Hypothalamus (tissue), 51 donors: ENCODE results near the gene UPB1.
A peak's percentile ranks its signal among the peaks of the same experiment; 100 is the strongest.

Source experiments
- DNase-seq, 51 donors: peaks; one replicate each; lab custom pipeline; 2025; lab: John Stamatoyannopoulos, UW

UPB1 gene

DNA sequence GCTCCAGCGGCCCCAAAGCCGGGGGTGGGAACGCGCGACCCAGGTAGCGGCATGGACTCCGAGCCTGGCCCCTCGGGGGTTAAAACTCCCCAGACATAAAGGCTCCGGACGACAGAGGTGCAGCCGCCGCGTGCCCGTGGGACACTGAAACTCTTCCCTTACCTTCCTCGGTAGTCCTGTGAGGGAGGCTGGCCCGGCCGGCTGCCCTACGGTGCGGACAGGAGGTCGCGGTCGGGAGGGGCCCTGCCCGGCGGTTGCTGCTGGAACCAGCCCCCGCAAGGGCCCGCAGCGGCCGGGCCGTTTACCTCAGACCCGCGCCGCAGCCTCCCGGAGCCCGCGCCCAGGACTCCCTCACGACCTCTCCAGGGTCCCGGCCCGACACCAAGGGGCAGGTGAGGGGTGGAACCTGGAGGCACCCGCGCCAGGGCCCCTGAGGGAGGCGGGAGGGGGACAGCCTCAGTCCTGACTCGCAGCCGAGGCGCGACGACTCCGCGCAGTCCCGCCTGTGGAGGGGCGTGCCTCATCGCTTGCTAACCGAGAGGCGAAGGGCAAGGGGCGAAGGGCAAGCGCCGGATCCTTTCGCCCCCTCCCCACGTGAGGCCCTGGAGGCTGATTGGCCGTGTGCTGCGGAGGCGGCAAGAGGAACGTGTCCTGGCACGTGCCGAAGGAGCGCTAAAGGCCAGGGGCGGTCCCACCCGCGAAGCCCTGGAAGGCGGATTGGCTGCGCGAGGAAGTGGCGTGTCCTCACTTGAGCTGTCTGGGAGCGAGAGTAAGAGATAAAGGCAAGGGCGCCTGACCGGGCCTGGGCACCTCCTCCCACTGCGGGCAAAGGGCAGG, at the start of gene UPB1:
TSS of gene UPB1 (plus strand) at position 805 of the 837 bp plus-strand sequence. CDS start 72 bp downstream, outside the sequence.
- no peak for DNase-seq

DNA sequence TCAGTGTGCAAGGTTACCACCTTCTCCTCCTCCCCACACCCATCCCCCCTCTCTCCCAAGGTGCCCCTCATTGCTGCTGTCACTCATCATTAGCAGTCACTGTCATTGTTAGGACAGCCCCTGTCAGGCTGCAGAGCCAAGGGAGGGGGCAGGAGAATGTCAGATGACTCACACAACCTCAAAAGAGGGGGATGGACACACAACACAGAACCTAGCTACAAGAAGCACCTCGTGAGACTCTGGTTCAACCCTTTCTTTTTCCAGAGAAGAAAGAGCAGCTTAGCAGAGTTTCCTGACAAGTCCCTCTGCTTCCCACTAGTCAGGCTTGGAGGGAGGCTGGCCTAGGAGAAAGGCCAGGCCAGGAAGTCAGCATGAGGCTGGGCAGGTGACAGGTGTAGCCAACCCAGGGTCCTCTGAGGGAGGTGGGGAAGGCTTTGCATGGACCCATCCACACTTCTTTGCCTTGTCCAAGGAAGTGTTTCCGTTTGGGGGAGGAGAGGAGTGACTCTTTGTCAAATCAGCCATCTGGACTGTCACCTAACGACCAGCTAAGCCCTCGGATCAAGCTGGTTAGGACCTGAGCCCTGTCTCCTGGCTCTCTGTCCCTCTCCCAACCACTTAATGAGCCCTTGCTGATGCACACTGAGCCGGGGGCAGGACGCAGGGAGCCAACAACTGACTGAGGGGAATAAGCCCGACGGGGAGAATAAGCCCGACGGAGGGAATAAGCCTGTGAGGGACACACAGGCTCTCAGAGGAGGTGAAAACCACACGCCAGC, 49.5 kb upstream of the UPB1 start:
- no peak for DNase-seq

DNA sequence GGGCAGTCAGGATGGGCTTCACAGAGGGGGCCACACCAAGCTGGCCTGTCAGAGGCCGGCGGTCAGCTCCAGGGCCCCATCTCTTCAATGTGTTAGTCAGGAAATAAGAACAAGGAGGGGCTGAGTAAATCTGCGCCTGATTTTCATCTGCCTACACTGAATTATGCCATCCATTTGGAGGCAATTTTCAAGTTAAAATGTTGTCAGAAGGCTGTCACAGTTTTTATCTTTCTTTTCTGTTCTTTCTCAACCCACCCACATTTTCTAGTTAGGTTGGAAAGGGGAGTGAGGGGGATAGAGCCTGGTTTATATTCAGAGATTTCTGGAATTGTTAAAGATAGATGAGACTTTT, 48.9 kb upstream of the UPB1 start:
- DNase-seq: no peak

DNA sequence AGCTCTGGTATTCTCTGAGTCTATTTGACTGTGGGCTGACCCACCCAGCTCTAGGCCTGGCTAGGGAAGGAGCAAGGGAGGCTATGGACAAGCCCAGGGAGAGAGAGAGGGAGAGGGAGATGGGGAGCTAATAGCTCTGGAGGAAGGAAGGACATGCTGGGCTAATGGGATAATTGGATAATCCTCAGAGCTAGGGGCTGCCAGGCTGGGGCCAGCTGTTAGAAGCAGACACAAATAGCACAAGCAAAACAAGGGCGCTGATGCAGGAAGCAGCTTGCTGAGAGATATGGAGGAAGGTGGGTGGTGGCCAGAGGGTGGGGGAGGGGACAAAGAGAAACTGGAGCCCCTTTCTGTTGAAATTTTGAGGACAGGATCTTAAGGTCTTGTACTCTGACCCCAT, 44.5 kb upstream of the UPB1 start:
- DNase-seq: no peak

DNA sequence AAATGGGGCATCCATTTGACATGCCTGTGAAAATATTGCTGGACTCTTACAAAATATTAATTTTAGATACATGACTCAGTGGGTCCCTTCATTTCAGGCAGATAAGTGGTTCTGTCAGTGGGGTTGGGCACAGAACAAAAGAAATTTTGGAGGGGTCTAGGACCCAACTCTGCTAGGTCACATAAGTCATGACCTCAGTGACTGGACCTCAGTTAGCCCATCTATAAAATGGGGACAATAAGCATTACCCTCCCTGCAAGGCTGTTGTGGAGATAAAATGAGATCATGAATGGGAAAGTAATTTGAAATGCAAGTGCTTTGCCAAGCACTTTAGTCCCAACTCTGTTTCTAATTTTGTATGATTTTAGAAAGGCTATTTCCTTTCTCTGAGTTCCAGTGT, 44.0 kb upstream of the UPB1 start:
- DNase-seq: no peak

DNA sequence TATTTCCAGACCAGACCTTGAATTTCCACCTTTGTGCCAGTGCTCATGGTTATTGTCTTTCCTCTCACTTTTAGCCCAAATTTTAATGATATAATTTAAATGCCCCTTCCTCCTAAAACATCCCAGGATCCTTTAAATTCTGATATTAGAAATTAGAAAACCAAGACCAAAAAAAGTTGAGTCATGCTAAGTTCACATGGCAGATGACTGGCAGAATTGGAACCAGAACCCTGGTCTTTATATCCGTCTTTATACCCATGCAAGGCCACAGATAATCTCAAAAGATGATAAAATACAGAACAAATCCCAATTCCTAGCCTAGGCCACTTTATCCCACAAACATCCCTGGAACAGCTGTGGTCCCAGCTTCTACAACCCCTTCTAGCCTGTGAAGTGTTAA, 41.3 kb upstream of the UPB1 start:
- no peak for DNase-seq

DNA sequence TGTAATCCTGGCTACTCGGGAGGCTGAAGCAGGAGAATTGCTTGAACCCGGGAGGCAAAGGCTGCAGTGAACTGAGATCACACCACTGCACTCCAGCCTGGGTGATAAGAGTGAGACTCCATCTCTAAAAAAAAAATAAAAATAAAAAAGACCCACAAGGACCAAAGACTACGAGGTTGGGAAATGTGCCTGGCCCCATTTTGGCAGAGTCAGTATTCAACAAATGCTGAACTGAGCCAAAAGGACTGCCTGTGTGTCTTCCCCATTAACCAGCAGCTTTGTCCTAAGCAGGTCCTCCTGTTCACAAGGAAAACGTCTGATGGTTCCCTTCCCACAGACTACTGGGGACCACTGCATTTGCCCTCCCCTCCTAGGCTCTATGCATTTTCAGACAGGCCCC, 40.1 kb upstream of the UPB1 start:
- DNase-seq: no peak

DNA sequence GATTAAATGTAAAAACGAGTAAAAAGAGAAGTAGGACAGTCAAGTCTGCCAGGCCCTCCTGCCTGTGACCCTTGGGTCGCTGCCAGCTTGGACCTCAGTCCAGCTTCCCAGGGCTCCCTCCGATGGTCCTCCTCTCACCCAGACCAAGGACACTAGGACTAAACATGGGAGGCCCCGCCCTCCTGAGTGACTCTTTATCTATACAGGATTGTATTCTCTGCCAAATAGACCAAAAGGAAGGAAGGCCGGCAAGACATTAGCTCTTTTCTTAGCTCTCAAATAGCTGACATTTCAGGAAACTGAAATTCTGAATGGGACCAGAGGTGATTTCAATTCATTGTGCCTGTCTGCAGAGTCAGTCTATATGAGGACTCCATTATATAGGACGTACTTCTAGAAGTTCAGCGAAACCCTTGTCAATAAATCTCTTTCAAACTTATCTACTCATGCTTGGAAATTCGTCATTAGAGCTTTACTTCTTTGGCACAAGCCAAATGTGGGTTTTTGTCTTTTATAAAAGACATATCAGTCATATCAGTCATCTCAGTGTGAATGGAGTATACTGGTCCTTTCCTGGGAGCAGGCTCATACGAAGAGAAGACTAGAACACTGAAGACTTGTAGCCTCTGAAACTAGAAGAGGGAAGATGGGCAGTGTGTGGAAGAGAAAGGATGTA, 39.2 kb upstream of the UPB1 start:
- peak in 4 of 51 donors; percentile 9 to 17 (median 12) for DNase-seq

DNA sequence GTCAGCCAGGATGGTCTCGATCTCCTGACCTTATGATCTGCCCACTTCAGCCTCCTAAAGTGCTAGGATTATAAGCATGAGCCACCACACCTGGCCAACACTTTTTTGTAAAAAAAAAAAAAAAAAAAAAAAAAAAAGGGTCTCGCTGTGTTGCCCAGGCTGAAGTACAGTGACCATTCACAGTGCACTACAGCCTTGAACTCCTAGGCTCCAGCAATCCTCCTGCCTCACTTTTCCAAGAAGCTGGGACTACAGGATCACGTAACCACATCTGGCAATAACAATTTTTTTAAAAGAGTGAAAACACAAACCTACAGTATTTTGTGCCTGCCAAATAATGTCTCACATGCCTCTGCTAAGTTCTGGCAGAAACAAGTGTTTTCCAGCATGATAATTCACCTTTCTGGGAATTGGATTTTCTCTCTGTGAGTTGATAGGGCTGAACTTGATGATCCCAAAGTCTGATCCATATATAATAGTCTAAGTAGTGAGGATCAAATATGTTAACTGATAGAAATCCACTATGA, 37.2 kb upstream of the UPB1 start:
- DNase-seq: no peak

DNA sequence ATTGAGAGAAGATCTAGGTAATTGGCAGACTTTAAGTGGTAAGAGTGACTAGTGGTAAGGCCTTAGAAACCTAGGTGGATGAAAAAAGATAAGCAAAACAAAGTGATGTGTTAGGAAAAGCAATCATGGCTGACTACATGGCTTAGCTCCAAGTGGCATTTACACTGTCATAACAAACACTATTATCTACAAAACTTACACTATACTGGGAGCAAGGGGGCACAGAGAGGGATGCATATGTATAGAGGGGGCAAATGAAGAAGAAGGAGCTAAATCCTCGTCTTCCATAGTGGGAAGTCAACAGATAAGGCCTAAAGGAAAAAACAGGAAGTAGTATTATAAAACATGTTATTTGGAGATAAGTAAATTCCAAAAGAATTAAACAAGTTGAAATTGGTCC, 35.2 kb upstream of the UPB1 start:
- DNase-seq: no peak

DNA sequence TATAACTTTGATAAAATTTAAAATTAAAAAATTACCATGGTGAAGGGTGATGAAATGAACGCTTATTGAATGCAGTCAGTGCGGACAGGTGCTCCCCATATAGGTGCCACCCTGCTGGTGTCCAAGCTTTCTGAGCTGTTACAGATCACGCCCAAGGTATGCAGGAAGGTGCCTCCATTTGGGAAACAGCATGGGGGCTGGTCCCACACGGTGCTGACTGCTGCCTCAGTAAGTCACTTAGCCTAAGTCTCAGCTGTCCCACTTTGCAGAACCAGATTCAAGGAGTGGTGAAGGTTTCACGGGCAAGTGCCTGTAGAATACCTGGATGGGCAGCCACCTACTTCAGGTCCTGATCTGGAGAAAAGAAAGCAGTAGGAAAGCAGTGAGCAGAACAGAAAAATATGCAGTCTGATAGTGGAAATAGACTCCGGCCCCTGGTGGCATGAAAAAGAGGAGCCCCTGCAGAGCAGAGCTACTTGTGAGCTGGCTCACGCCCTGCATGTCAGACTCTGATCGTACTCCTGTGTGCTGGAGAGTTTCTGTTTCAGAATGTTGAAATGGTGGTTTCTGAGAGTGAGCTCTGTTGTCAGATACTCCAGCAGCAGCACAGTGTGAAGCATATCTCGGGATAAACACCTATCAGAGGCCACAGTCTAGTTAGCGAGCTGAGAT, 34.6 kb upstream of the UPB1 start:
- no peak for DNase-seq

DNA sequence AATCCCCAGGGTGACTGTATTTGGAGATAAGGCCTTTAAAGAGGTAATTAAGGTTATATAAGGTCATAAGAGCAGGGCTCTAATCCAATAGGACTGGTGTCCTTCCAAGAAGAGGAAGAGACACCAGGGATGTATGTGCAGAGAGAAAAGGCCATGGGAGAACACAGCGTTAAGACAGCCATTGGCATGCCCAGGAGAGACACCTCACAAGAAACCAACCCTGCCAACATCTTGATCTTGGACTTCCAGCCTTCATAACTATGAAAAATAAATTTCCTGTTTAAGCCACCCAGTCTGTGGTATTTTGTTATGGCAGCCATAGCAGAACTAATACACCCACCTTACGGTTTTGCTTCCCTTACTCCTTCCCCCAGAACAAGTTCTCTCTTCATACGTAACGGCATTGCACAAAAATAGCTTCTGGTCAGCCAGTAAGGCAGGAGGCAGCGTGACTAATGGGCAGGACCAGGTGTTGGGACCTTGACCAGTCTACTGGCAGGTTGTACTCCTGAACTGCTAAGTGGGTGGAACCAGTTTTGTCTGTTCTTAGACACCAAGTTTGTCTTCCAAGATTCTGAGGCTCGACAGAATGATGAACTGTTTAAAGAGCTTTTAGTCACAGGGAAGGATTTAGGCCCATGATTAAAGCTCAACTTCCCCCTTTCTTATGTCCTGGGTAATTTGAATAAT, 31.9 kb upstream of the UPB1 start:
- DNase-seq: no peak

DNA sequence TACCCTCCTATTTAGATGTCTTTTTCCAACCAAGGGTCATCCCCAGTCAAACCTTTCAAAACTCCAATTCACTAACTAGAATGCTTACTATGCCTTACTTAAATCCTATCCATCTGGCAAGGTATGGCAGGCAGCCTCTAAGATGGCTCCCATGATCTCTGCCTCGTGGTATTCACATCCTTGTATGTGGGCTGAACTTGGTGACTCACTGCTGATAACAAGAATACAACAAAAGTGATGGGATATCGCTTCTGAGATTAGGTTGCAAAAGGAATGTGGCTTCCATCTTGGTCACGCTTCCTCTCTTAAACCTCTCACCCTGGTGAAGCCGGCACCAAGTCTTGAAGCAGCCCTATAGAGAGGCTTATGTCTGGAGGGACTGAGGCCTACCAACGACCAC, 29.6 kb upstream of the UPB1 start:
- no peak for DNase-seq

DNA sequence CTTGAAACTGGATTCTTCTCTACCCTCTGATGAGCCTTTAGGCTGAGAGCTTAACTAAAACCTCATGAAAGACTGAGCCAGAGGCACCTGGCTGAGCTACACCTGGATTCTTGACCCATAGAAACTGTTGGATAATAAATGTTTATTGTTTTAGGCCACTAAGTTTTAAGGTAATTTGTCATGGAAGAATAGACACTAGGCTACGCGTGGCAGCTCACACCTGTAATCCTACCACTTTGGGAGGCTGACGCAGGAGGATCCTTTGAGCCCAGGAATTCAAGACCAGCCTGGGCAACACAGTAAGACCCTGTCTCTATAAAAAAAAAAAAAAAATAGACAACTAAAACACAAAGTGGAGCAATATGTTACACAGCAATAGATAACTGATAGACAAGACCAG, 29.2 kb upstream of the UPB1 start:
- no peak for DNase-seq

DNA sequence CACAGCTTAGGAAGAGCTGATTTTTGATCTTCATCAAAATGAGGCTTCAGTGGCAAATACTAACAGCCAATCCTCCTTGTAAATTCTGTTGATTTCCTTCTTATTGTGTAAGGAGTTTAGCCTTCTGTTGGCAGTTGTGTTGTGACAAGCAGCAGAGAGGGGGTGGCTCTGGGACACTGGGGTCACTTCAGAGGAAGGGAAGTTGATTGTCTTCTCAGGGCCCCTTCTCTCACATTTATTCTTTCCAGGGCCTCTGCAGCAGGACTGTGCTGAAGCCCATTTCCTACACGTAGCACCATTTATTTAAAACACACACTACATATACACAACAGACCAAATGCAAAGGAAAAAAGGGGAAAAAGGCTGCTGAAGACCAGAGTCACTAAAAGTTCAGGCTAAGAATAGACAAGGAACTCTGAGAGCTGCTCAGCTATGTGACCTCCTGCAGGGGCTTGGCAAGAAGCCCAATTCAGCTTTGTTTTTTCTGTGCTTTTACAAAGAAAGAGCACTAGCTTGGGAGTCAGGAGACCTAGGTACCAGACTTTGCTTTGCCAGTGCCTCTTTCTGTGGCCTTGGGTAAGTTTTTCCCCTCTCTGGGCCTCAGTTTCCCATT, 28.3 kb upstream of the UPB1 start:
- peak in 5 of 51 donors; percentile 2 to 24 (median 10) for DNase-seq

DNA sequence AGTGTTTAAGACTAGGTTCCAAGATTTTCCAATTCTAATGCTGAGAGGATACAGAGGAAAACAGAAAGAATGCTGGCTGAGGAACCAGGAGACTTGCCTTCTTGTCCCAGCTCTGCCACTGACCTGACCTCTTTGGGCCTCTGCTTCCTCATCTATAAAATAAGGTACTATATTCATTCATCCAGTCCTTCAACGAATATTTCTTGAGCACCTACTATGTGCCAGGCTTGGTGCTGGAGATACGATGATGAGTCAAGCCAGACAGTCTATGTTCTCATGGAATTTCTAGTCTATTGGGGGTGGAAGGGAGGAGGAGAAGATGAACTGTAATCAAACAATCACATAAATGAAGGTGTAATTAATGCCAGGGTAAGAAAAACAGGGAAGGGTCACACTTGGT, 27.8 kb upstream of the UPB1 start:
- no peak for DNase-seq

DNA sequence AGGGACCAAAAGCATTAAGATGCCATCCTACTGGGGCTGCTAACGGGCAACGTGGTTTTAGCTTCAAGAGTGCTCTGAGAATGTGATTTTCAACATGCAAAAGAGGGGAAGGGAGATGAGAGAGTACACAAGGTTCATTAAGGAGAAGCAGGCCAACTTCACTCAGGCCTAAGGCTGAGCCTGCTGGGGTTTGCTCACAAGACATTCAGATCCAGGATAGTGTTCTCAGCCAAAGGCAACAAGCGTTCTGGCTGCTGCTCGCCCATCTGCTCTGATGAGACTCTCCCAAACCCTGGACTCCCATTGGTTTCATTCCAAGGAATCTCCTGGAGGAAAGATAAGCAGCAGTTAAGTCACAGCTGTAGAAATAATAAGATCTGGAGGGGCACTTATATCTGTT, 23.6 kb upstream of the UPB1 start:
- DNase-seq: no peak

DNA sequence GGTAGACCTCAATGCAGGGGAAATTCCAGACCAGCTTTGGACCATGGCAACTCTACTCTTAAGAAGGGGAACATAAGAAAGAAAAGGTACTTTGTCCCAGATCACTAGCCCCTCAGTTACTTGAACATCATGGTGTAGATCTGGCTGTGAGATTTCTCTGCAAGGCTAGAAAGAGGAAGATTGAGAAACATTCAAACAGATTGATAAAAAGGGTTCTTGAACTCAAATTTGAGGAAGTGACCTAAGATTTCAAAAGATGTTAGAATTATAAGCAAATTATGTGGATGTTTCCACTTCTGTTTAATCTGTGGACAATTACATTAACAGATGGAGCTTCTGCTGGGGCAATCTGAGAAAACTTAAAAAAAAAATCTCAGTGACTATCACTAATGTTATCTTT, 21.8 kb upstream of the UPB1 start:
- no peak for DNase-seq

DNA sequence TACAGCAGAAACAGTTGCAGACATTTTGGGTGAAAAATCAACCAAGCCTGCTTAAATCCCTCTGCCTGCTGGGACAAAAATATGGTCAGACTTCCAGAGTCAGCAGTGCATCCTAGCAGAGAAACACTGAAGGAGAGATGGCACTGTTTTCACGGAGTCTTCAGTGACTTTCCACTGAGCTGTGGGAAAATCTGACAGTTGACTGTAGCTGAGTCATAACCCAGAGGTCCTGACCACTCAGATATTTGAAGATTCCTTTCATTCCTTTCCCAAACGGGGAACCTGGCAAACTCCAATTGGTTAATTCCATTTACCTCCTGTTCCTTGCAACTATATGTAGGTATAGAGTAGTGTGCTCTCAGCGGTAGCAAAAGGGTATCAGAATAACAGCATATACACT, 20.9 kb upstream of the UPB1 start:
- DNase-seq: no peak
